Fibroblast of lung (primary cell): ENCODE data around the gene TRIM37. TPM values are rescaled to one million over a fixed set of nuclear protein-coding genes. Genes with fewer than 3 reads are reported as not detected.

ENCODE experiments used
- DNase-seq, 2 donors: peaks; one replicate each; pipeline versions ENCODE4 v3.0.0 to v3.0.0-alpha.2; 2010; ENCODE audit warnings: low read depth in 2 of 2
- H2AFZ ChIP-seq: 2 replicates; pipeline ENCODE4 v1.5.1; 2012; ENCODE audit warnings: low read length, control low read depth, inconsistent platforms
- H3K27ac ChIP-seq: 2 replicates; pipeline ENCODE4 v1.5.1; 2011; ENCODE audit warnings: low read length, control low read depth; ENCODE audit not compliant: insufficient read depth
- H3K27me3 ChIP-seq: 2 replicates; pipeline ENCODE4 v1.5.1; 2011; ENCODE audit warnings: mild to moderate bottlenecking, low read length; ENCODE audit not compliant: control insufficient read depth, insufficient read depth
- H3K36me3 ChIP-seq: 2 replicates; pipeline ENCODE4 v1.5.1; 2011; ENCODE audit warnings: low read length; ENCODE audit not compliant: control insufficient read depth, insufficient read depth
- H3K4me1 ChIP-seq: 2 replicates; pipeline ENCODE4 v1.5.1; 2011; ENCODE audit warnings: low read length; ENCODE audit not compliant: control insufficient read depth, insufficient read depth; ENCODE audit errors: extremely low read depth
- H3K4me2 ChIP-seq: 2 replicates; pipeline ENCODE4 v1.5.1; 2011; ENCODE audit warnings: low read length, control low read depth; ENCODE audit not compliant: insufficient read depth; ENCODE audit errors: extremely low read depth
- H3K4me3 ChIP-seq, 4 experiments: fragments of 200-600 bp in 1 of 4; sonication (generic) in 1 of 4; replicated peaks in 1 of 4; 2 replicates each; pipeline ENCODE4 v1.5.1; 2011 to 2016; ENCODE audit warnings: low read length in 4 of 4, low read depth in 3 of 4, mild to moderate bottlenecking in 3 of 4, control low read depth in 2 of 4, inconsistent platforms in 1 of 4, mixed read lengths in 1 of 4; ENCODE audit not compliant: insufficient read depth in 1 of 4; ENCODE audit errors: control extremely low read depth in 1 of 4
- H3K79me2 ChIP-seq: 2 replicates; pipeline ENCODE4 v1.5.1; 2012; ENCODE audit warnings: mild to moderate bottlenecking, low read length, inconsistent platforms; ENCODE audit not compliant: control insufficient read depth, insufficient read depth
- H3K9ac ChIP-seq: 2 replicates; pipeline ENCODE4 v1.5.1; 2011; ENCODE audit warnings: mild to moderate bottlenecking, low read length, control low read depth; ENCODE audit not compliant: insufficient read depth
- H3K9me3 ChIP-seq: 2 replicates; pipeline ENCODE4 v1.5.1; 2012; ENCODE audit warnings: low read depth, low read length; ENCODE audit not compliant: control insufficient read depth, insufficient read depth
- H4K20me1 ChIP-seq: 2 replicates; pipeline ENCODE4 v1.5.1; 2011; ENCODE audit warnings: low read length; ENCODE audit not compliant: control insufficient read depth, insufficient read depth; ENCODE audit errors: extremely low read depth
- CTCF ChIP-seq, 2 donors: IDR thresholded peaks in 1 of 2; conservative IDR thresholded peaks in 1 of 2; 1 replicate in 1 of 2; 2 replicates in 1 of 2; pipeline ENCODE4 v1.5.1; 2011 to 2012; ENCODE audit warnings: low read length in 2 of 2, control low read depth in 1 of 2, inconsistent platforms in 1 of 2, low read depth in 1 of 2, mild to moderate bottlenecking in 1 of 2
- EZH2 ChIP-seq: IDR thresholded peaks from 2 replicates; pipeline ENCODE4 v1.5.1; 2012; ENCODE audit warnings: low read length, control low read depth, mild to moderate bottlenecking; ENCODE audit errors: missing control alignments
- polyA plus RNA-seq, 2 donors: library from polyadenylated mRNA; depleted of rRNA in 1 of 2; stranded (reverse) in 1 of 2; unstranded in 1 of 2; fragments of >200 nt; gene quantifications; 2 replicates each; pipeline ENCODE4 v1.2.1, GENCODE V29; 2011 to 2012; ENCODE audit warnings: missing spikeins in 1 of 2
- total RNA-seq: library from RNA; depleted of rRNA; stranded (reverse); fragments of >200 nt; gene quantifications from 2 replicates; pipeline ENCODE4 v1.2.1, GENCODE V29; 2014

TRIM37 gene
- total and polyA plus RNA-seq, 2 donors (not counting 1 experiment from before 2014, with no cell fraction given) = 29.3 to 55.3 TPM

GRCh38 chr17:59037960-59038359, 68.7 kb downstream of the TRIM37 start:
- no peak overlapping the region for H2AFZ ChIP-seq
- no peak overlapping the region for H3K4me3 ChIP-seq

GRCh38 chr17:59030811-59031210, 75.9 kb downstream of the TRIM37 start:
- H3K79me2 ChIP-seq = no peaks in the 10 kb centered on the region
- H3K9ac ChIP-seq = no peak overlapping the region
- H3K4me3 ChIP-seq = no peak overlapping the region
- H3K9me3 ChIP-seq = no peaks in the 10 kb centered on the region
- no peak for DNase-seq
- peaks cover 2% of the 10 kb centered on the region for H3K36me3 ChIP-seq
- H4K20me1 ChIP-seq = no peaks in the 10 kb centered on the region
- H3K27me3 ChIP-seq = no peaks in the 10 kb centered on the region
- H2AFZ ChIP-seq = no peak overlapping the region
- H3K4me2 ChIP-seq = no peak overlapping the region
- no peak overlapping the region for H3K27ac ChIP-seq
- TF ChIP-seq CTCF (conservative IDR thresholded peaks at IDR 0.05 in 1 of 2, IDR thresholded peaks at IDR 0.05 in 1 of 2; ENCODE audit: low read depth in 1 of 2, low read length in 2 of 2) (no peak), EZH2 (no peak)
- no peaks in the 10 kb centered on the region for H3K4me1 ChIP-seq

More at GRCh38 chr17:59037960-59038359, 68.7 kb downstream of the TRIM37 start:
- no peak overlapping the region for H3K4me2 ChIP-seq
- TF ChIP-seq EZH2 (no peak), CTCF (conservative IDR thresholded peaks at IDR 0.05 in 1 of 2, IDR thresholded peaks at IDR 0.05 in 1 of 2; ENCODE audit: low read depth in 1 of 2, low read length in 2 of 2) (no peak)
- peaks cover 3% of the 10 kb centered on the region for H3K36me3 ChIP-seq
- H3K9me3 ChIP-seq = no peaks in the 10 kb centered on the region
- no peaks in the 10 kb centered on the region for H3K79me2 ChIP-seq
- no peak overlapping the region for H3K27ac ChIP-seq
- H3K9ac ChIP-seq = no peak overlapping the region
- H3K4me1 ChIP-seq = no peaks in the 10 kb centered on the region
- H3K27me3 ChIP-seq = no peaks in the 10 kb centered on the region
- DNase-seq = no peak
- H4K20me1 ChIP-seq = no peaks in the 10 kb centered on the region

GRCh38 chr17:59028328-59028727, 78.4 kb downstream of the TRIM37 start:
- TF ChIP-seq CTCF (conservative IDR thresholded peaks at IDR 0.05 in 1 of 2, IDR thresholded peaks at IDR 0.05 in 1 of 2; ENCODE audit: low read depth in 1 of 2, low read length in 2 of 2) (no peak), EZH2 (no peak)
- H3K9ac ChIP-seq = no peak overlapping the region
- no peaks in the 10 kb centered on the region for H4K20me1 ChIP-seq
- H3K27ac ChIP-seq = no peak overlapping the region
- H2AFZ ChIP-seq = no peak overlapping the region
- H3K4me2 ChIP-seq = no peak overlapping the region
- H3K27me3 ChIP-seq = no peaks in the 10 kb centered on the region
- peaks cover 2% of the 10 kb centered on the region for H3K36me3 ChIP-seq
- no peaks in the 10 kb centered on the region for H3K4me1 ChIP-seq
- no peak for DNase-seq
- H3K9me3 ChIP-seq = no peaks in the 10 kb centered on the region
- no peaks in the 10 kb centered on the region for H3K79me2 ChIP-seq
- no peak overlapping the region for H3K4me3 ChIP-seq
